Kidney (tissue), 14 donors: ENCODE data around the gene SHISAL1. TPM values are rescaled to one million over a fixed set of nuclear protein-coding genes. Genes with fewer than 3 reads are reported as not detected.

Experiments
- DNase-seq, 5 donors: peaks; one replicate each; pipeline ENCODE4 v3.0.0-alpha.2; 2013 to 2020
- FAIRE-seq: peaks from 2 replicates; lab custom pipeline; 2012; peaks lifted over from hg19 to GRCh38; lab: Jason Lieb, UNC
- H3K27ac ChIP-seq, 2 donors: one replicate each; pipeline ENCODE4 v1.7.0; 2013; ENCODE audit warnings: low read depth in 2 of 2, low read length in 2 of 2, inconsistent platforms in 1 of 2
- H3K27me3 ChIP-seq: one replicate; pipeline ENCODE4 v1.7.1; 2013; ENCODE audit warnings: low read length, inconsistent platforms; ENCODE audit not compliant: control insufficient read depth, insufficient read depth
- H3K36me3 ChIP-seq, 3 donors: one replicate each; pipeline versions ENCODE4 v1.7.0 to v1.7.1; 2013; ENCODE audit warnings: low read length in 3 of 3, control low read depth in 1 of 3, inconsistent platforms in 1 of 3; ENCODE audit not compliant: insufficient read depth in 3 of 3, control insufficient read depth in 2 of 3
- H3K4me1 ChIP-seq, 3 donors: one replicate each; pipeline versions ENCODE4 v1.7.0 to v1.7.1; 2013; ENCODE audit warnings: low read length in 3 of 3, inconsistent platforms in 1 of 3, low read depth in 1 of 3; ENCODE audit not compliant: control insufficient read depth in 2 of 3, insufficient read depth in 2 of 3
- H3K4me3 ChIP-seq, 3 donors: one replicate each; pipeline versions ENCODE4 v1.7.0 to v1.8.1; 2013; ENCODE audit warnings: low read length in 3 of 3, control low read depth in 1 of 3, inconsistent platforms in 1 of 3
- H3K9ac ChIP-seq, 3 donors: one replicate each; pipeline versions ENCODE4 v1.7.0 to v1.7.1; 2013; ENCODE audit warnings: low read length in 3 of 3, control low read depth in 1 of 3, inconsistent platforms in 1 of 3
- H3K9me3 ChIP-seq, 3 donors: one replicate each; pipeline versions ENCODE4 v1.7.0 to v1.7.1; 2013; ENCODE audit warnings: low read length in 3 of 3, control low read depth in 1 of 3, inconsistent platforms in 1 of 3; ENCODE audit not compliant: control insufficient read depth in 2 of 3, insufficient read depth in 1 of 3
- CTCF ChIP-seq: IDR thresholded peaks from 3 replicates; pipeline ENCODE4 v1.5.1; 2012; ENCODE audit warnings: mild to moderate bottlenecking, moderate library complexity, borderline replicate concordance; ENCODE audit not compliant: insufficient read depth; ENCODE audit errors: extremely low read depth
- intact Hi-C: fragments of 100-400 bp; cut with DNase I; formaldehyde crosslinking; loops from one replicate; pipeline ENCODE4 v1.11.1; 2022
- polyA plus RNA-seq: library from polyadenylated mRNA; stranded (reverse); fragments of 350-450 nt; fragmentation: Illumina TruSeq; extraction: RNeasy Lipid Tissue Mini Kit (QIAGEN cat#74804); gene quantifications from one replicate; pipeline ENCODE4 v1.2.3, GENCODE V29; 2014; ENCODE audit warnings: low read depth, low replicate concordance; ENCODE audit not compliant: insufficient read depth
- total RNA-seq: library from RNA; stranded (reverse); fragmentation: NEBNext Ultra II Directional; extraction: Animal tissue kit (Norgen Biotek cat#: 25700); gene quantifications from one replicate; pipeline ENCODE4 v1.2.1, GENCODE V29; 2021
- donor health status: control.
- donor health status: control.
- donor health status: control.
- donor health status: control.
- donor health status: control.
- donor health status: DM: yes; HTN: yes; CAD: no.
- donor health status: Normal renal cell carcinoma (clear cell type).

SHISAL1 gene
- total and polyA plus RNA-seq, 2 donors from 2014 or later = 0.04 to 1.1 TPM

- Histone ChIP-seq H3K4me1 (no peaks in the 10 kb centered on the region), H3K4me3 (no peak overlapping the region), H3K27ac (no peak overlapping the region), H3K9ac (no peak overlapping the region), H3K27me3 (no peaks in the 10 kb centered on the region), H3K36me3 (no peaks in the 10 kb centered on the region), H3K9me3 (no peaks in the 10 kb centered on the region)
- intact Hi-C loops = no loop called here
- no peak for FAIRE-seq
- DNase-seq = no peak
- TF ChIP-seq CTCF = no peak
These were observed 5.1 kb downstream of the SHISAL1 start for GRCh38 chr22:44307509-44308169.

GRCh38 chr22:44305888-44306287 lies 6.9 kb downstream of the SHISAL1 start:
- H3K27ac ChIP-seq = no peak overlapping the region
- no peak overlapping the region for H3K4me3 ChIP-seq
- H3K9me3 ChIP-seq = no peaks in the 10 kb centered on the region
- TF ChIP-seq CTCF = no peak
- no peaks in the 10 kb centered on the region for H3K4me1 ChIP-seq
- H3K36me3 ChIP-seq = no peaks in the 10 kb centered on the region
- FAIRE-seq (no peak), DNase-seq (peak in 2 of 5 donors; percentile 53 to 71)
- intact Hi-C loops = no loop called here
- no peak overlapping the region for H3K9ac ChIP-seq
- no peaks in the 10 kb centered on the region for H3K27me3 ChIP-seq

- DNase-seq (no peak), FAIRE-seq (no peak)
- H3K36me3 ChIP-seq = no peaks in the 10 kb centered on the region
- H3K9ac ChIP-seq = no peak overlapping the region
- H3K4me3 ChIP-seq = no peak overlapping the region
- H3K4me1 ChIP-seq = no peaks in the 10 kb centered on the region
- intact Hi-C loops = no loop called here
- TF ChIP-seq CTCF = no peak
- H3K27ac ChIP-seq = no peak overlapping the region
- H3K27me3 ChIP-seq = no peaks in the 10 kb centered on the region
- no peaks in the 10 kb centered on the region for H3K9me3 ChIP-seq
These were observed 7.3 kb downstream of the SHISAL1 start for GRCh38 chr22:44305455-44305854.

GRCh38 chr22:44304911-44305310 lies 7.8 kb downstream of the SHISAL1 start:
- no peak overlapping the region for H3K27ac ChIP-seq
- no peaks in the 10 kb centered on the region for H3K27me3 ChIP-seq
- H3K9ac ChIP-seq = no peak overlapping the region
- FAIRE-seq (no peak), DNase-seq (no peak)
- H3K4me1 ChIP-seq = no peaks in the 10 kb centered on the region
- no peaks in the 10 kb centered on the region for H3K9me3 ChIP-seq
- intact Hi-C loops = no loop called here
- no peaks in the 10 kb centered on the region for H3K36me3 ChIP-seq
- no peak for TF ChIP-seq CTCF
- H3K4me3 ChIP-seq = no peak overlapping the region
